ENCODE measurements around the gene ABCC3.

ABCC3 gene

DNA sequence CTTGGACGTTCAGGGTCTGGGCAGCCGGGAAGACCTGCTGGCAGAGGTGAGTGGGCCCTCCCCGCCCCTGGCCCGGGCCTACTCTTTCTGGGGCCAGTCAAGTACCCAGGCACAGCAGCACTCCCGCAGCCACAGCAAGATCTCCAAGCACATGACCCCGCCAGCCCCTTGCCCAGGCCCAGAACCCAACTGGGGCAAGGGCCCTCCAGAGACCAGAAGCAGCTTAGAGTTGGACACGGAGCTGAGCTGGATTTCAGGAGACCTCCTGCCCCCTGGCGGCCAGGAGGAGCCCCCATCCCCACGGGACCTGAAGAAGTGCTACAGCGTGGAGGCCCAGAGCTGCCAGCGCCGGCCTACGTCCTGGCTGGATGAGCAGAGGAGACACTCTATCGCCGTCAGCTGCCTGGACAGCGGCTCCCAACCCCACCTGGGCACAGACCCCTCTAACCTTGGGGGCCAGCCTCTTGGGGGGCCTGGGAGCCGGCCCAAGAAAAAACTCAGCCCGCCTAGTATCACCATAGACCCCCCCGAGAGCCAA is 8.6 kb upstream of the ABCC3 start:
- DNase-seq (ENCODE audit: low read depth in 3 of 3, low spot score in 1 of 3): peak in 2 of 3 donors; percentile 13 to 53

- DNase-seq (ENCODE audit: low read depth in 3 of 3, low spot score in 1 of 3): no peak
These were observed 7.5 kb upstream of the ABCC3 start for GRCh38 chr17:50627036-50627781.

GRCh38 chr17:50627782-50628601 is 6.7 kb upstream of the ABCC3 start:
- DNase-seq (ENCODE audit: low read depth in 3 of 3, low spot score in 1 of 3): no peak

DNA sequence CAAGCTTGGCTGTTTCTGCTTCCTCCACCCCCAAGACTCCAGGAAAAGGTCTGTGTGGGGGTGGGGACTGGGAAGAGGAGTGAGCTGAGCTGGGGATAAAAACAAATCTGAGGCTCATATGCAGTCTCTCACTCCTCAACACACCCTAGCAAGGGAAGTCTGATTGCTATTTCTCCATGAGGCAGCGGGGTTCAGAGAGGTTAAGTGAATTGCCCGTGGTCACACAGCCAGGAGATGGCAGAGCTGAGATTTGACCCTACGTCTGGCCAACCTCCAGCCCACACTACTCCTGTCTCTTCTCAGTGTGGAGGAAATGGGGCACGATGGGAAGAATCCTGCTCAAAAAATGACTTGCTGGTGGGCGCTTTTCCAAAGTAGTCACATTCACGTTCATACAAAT is 4.8 kb upstream of the ABCC3 start:
- no peak for DNase-seq (ENCODE audit: low read depth in 3 of 3, low spot score in 1 of 3)

DNA sequence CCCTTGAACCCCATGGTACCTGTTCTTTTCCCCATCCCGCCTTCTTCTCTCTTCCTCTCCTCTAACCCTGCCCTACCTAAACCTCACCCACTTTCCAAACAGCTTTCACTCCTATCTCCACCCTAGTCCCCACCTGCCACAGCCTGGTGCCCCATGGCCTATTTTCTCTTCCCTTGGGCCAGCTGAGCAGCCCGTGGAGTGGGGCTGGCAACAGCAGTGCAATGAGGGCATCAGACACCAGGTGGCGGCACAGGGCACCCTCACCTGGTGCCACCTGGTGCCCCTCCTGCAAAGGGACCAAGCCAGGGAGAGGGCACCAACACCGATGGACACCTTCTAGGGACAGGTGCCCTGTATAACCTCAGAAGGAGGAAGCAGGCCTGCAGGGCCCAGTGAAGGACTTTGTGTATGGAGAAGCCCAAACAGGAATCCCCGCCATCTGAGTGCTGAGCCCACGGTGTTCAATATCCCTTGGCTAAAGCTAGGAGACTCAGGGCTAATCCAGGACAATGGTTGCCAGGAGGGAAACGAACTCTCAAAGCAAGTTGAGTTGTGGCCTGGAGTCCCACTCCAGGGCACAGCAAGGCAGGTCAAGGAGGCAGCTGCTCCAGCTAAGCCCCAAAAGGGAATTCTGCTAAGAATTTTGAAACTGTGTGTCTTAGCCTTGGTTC is 4.0 kb upstream of the ABCC3 start:
- DNase-seq (ENCODE audit: low read depth in 3 of 3, low spot score in 1 of 3): peak in 2 of 3 donors; percentile 9 to 46

GRCh38 chr17:50631195-50631907 is 3.3 kb upstream of the ABCC3 start:
- DNase-seq (ENCODE audit: low read depth in 3 of 3, low spot score in 1 of 3): no peak

DNA sequence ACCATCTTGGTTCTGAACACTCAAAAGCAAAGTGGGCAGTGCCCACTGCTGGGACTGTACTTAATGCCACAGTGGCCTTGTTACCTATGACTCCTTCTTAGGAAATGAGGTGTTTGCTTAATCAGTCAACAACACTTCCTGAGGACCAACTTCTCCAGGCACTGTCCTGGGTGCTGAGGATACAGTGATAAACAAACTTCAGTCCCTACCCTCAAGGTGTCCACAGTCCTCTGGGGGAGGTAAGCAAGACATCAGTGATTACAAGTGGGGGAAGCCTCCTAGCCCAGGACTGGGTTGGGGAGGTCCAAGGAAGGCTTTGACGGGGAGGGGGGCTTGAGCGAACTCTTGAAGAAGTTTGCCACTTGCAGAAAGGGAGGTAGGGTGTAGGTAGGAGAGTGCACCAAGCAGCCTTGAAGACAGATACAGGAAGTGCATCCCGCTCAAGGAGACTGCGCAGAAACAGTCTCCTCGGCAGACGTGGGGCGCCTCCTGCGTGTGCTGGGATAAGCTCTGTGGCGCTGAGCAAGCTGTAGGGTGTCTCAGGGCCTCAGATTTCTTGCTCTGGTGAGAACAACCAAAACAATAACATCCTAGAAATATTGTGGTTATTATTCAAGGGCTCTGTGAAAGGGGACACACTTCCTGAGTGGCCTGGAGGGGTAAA is 2.6 kb upstream of the ABCC3 start:
- DNase-seq (ENCODE audit: low read depth in 3 of 3, low spot score in 1 of 3): no peak

DNA sequence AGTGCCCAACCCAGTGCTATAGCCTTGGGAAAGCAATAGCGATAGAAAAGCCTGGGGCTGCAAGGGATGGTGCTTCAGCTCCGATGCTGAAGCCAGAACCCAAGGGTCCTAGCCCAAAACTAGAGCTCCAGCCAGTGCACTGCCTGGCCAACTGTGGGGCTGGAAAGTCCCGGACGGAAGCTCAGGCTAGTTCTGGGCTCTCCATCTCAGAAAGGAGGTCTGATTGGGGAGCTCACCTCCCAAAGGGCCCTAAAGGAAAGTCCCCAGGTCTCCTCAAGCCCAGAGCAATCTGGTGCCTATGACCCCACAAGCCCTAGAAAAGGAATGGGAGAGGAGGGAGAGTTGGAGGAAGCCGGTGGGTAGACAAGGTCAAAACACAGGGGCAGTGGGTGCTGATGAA is 2.0 kb upstream of the ABCC3 start:
- DNase-seq (ENCODE audit: low read depth in 3 of 3, low spot score in 1 of 3): no peak

DNA sequence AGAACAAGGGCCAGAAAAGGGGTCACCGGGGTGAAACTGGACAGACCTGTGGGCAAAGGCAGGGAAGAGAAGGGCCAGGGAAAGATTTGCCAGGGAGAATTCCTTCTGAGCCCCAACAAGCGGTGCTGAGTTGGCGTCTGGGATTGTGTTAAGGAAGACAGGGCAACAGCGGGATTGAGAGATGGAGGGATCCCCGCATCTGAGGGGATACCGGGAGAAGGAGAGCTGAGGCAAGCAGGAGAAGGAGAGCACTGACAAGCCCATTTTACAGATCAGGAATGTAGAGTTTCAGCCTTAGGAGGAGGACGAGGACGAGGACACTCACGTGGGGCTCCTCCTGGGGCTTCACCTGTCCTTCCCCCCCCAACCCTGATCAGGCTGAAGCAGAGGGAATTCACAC is 998 bp upstream of the ABCC3 start:
- no peak for DNase-seq (ENCODE audit: low read depth in 3 of 3, low spot score in 1 of 3)

GRCh38 chr17:50634915-50635731 is 442 bp downstream of the ABCC3 start:
- no peak for DNase-seq (ENCODE audit: low read depth in 3 of 3, low spot score in 1 of 3)

GRCh38 chr17:50635732-50635981 is 976 bp downstream of the ABCC3 start:
- no peak for DNase-seq (ENCODE audit: low read depth in 3 of 3, low spot score in 1 of 3)

DNA sequence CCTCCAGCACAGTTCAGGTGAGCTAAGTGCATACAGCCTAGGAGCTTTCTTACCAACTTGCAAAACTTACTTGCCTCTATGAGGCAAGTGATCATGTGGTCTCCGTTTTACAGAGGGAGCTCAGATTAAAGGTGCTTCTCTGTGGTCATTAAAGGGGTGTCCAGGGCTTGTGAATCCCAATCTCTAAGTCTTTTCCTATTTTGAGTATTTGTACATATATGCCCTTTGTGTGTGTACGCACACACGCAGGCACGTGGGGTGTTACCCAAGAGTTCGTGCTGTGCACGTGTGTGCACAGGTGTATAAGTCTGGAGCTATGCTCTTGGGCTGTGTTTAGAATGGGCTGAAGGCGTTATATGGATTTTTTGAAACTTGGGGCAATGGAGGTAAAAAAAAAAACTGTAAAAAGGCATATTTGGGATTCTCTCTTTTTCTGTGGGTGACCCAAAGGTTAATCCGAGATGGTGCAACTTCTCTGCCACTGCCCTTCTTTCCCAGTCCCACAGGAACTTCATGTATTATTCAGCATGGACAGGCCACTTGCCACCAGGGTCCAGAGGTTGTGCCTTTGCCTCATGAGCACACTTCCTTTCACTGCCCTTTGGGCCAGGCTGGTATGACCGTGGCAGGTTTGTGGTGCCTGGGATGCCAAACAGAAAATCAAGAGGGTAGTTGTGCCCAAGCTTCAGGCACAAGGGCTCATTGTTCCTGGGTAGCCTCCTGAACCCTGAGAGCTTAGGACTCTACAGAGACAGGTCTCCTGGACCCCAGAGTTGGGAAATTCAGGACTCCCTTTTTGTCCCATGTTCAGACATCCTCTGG is 1.5 kb downstream of the ABCC3 start:
- DNase-seq (ENCODE audit: low read depth in 3 of 3, low spot score in 1 of 3): no peak

GRCh38 chr17:50636804-50637195 is 2.1 kb downstream of the ABCC3 start:
- no peak for DNase-seq (ENCODE audit: low read depth in 3 of 3, low spot score in 1 of 3)

DNA sequence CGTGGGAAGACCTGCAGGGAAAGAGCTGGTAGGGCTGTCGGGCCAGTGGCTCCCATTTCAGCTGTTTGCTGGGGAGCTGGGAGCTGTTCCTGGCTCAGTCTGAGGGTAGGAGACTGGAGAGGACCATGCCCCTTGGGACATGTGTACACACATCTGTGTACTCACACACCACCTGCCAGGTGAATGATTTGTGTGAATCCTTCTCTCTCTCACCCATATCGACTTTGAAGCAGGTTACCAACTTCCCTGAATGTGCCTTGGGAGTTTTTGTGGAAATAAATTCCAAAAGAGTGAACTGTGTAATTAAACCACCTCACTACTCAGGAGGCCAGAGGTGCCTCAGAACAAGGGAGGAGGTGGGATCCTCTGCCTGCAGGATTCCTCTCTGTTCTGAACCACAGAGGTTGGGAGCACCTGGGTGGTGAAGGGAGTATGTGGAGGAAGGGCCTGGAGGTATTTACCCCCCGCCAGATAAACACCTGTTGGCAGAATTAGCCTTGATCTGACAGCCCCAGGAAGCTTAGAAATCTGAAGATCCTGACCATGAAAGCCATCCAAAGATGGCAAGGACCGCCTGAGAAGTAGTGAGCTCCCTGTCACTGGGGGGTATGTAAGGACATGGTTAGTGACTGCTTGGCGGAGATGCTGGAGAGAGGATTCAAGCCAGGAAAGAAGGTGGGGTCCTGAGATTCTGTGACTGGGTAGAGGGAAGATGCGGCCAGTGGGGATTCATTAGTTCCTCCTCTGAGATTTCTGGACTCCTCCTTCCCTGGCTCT is 3.3 kb downstream of the ABCC3 start:
- DNase-seq (ENCODE audit: low read depth in 3 of 3, low spot score in 1 of 3): no peak

- no peak for DNase-seq (ENCODE audit: low read depth in 3 of 3, low spot score in 1 of 3)
These were observed 3.9 kb downstream of the ABCC3 start for GRCh38 chr17:50638606-50638965.

DNA sequence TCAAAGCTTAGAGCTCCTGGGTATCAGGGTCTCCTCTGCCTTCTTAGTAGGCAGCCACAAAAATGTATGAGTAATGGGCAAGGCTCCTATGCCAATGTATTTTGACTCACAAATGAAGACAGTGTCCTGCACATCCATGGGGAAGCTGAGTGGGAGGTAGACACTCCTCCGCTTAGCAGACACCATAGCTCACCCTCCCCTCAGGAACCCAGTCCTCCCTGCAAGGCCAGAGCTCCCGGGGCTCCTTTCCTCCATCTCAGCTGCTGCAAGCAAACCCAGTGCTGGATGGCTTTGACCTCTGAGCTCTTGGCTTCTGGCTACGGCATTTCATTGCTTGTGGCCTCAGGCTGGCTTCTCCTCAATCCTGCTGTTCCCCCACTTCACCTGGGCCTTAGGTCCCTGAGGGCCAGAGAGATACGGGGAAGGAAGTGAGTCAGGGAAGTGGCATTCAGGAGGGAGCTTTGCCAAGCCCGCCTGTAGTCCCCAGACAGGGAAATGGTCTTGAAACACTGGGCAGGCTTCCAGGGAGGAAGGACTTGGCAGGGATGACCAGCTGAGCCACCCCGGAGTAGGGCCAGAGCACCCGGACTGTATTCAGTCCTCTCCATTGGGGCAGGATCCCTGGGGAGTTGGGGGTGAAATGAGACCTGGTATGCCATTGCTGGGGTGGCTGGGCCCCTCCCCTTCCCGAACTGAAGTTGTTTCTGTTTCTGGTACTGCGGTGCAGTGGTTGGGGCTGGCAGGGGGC is 4.5 kb downstream of the ABCC3 start:
- DNase-seq (ENCODE audit: low read depth in 3 of 3, low spot score in 1 of 3): no peak

DNA sequence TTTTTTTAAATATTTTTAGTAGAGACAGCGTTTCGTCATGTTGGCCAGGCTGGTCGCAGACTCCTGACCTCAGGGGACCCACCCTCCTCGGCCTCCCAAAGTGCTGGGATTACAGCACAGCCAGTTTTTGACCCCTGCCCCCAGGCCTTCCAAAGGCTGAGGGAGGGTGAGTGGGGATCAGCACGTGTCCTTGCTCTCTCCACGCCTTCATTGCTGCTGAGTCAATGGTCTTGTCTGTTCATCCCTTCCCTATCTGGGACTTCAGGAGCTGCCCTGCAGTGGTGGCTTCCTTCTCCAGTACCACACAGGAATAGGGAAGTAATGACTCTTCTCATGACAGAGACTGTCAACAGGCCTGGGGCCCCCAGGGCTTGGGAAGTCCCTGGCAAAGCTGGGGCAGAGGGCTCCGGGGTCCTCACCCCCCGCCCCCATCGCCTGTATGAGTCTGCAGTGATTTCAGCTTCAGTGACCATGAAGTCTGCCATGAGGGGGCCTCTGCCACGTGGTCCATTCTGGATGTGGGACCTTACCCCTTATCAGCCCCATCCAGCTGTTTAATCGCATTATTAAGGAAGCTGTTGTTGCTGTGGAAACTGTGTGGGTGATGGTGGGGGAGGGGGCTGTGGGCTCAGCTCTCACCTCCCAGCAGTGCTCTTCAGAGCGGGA is 6.1 kb downstream of the ABCC3 start:
- DNase-seq (ENCODE audit: low read depth in 3 of 3, low spot score in 1 of 3): no peak

All from stimulated activated CD4-positive, alpha-beta T cell treated with anti-CD3 and anti-CD28 coated beads, TNF-alpha, amount 100 ng/mL, for 1 hour (primary cell).